Karpas-422 (cell line): ENCODE measurements around the gene SUPT3H. TPM values are rescaled to one million over a fixed set of nuclear protein-coding genes. Genes with fewer than 3 reads are reported as not detected.

Source experiments
- DNase-seq: peaks from one replicate; pipeline ENCODE4 v3.0.0-alpha.2; 2015
- H2AFZ ChIP-seq: fragments of 200-600 bp; sonication (generic); 2 replicates; pipeline ENCODE4 v1.6.1; 2014; ENCODE audit warnings: antibody characterized with exemption, low read length, mixed read lengths
- H3K27ac ChIP-seq: fragments of 200-600 bp; sonication (generic); 2 replicates; pipeline ENCODE4 v1.5.1; 2014; ENCODE audit warnings: mild to moderate bottlenecking, low read length, moderate library complexity
- H3K27me3 ChIP-seq: fragments of 200-600 bp; sonication (generic); 2 replicates; pipeline ENCODE4 v1.6.1; 2014; ENCODE audit warnings: low read length, mixed read lengths
- H3K36me3 ChIP-seq: fragments of 200-600 bp; sonication (generic); 2 replicates; pipeline ENCODE4 v1.6.1; 2014; ENCODE audit warnings: low read length, mixed read lengths; ENCODE audit not compliant: insufficient read depth
- H3K4me1 ChIP-seq: fragments of 200-600 bp; sonication (generic); 2 replicates; pipeline ENCODE4 v1.6.1; 2014; ENCODE audit warnings: mild to moderate bottlenecking, low read length, mixed read lengths
- H3K4me2 ChIP-seq: fragments of 200-600 bp; sonication (generic); 2 replicates; pipeline ENCODE4 v1.6.1; 2014; ENCODE audit warnings: low read length, low read depth, mild to moderate bottlenecking; ENCODE audit not compliant: poor library complexity, severe bottlenecking
- H3K4me3 ChIP-seq: fragments of 200-600 bp; sonication (generic); 2 replicates; pipeline ENCODE4 v1.5.1; 2014; ENCODE audit warnings: mild to moderate bottlenecking, antibody characterized with exemption, low read length, mixed read lengths
- H3K79me2 ChIP-seq: fragments of 200-600 bp; sonication (generic); 2 replicates; pipeline ENCODE4 v1.6.1; 2014; ENCODE audit warnings: mild to moderate bottlenecking, low read length, mixed read lengths
- H3K9ac ChIP-seq: fragments of 200-600 bp; sonication (generic); 2 replicates; pipeline ENCODE4 v1.6.0; 2014; ENCODE audit warnings: low read length
- H3K9me2 ChIP-seq: fragments of 200-600 bp; sonication (generic), shearing (Covaris generic); replicated peaks from 2 replicates; pipeline ENCODE4 v1.6.0; 2014; ENCODE audit warnings: mild to moderate bottlenecking, low read length, moderate library complexity; ENCODE audit not compliant: insufficient read depth
- H3K9me3 ChIP-seq: fragments of 300-700, 200-600 bp; sonication (generic); 2 replicates; pipeline ENCODE4 v1.6.1; 2014; ENCODE audit warnings: low read length, mixed read lengths
- H4K20me1 ChIP-seq: fragments of 200-600 bp; sonication (generic); 2 replicates; pipeline ENCODE4 v1.6.1; 2014; ENCODE audit warnings: mild to moderate bottlenecking, antibody characterized with exemption, low read length, low read depth; ENCODE audit not compliant: insufficient read depth
- total RNA-seq: library from RNA; depleted of rRNA; stranded (reverse); fragments of >200 nt; shearing (Covaris generic); gene quantifications from 2 replicates; pipeline ENCODE4 v1.2.3, GENCODE V29; 2014; ENCODE audit warnings: low replicate concordance

Gene SUPT3H
- total RNA-seq, 1 experiment from 2014 or later: 2.6 TPM

GRCh38 chr6:44851176-44851575 lies 526.6 kb downstream of the SUPT3H start:
- no peaks in the 10 kb centered on the region for H3K36me3 ChIP-seq
- no peaks in the 10 kb centered on the region for H3K4me1 ChIP-seq
- H3K9ac ChIP-seq: no peak overlapping the region
- H3K4me2 ChIP-seq: no peak overlapping the region
- no peak overlapping the region for H3K4me3 ChIP-seq
- H2AFZ ChIP-seq: no peak overlapping the region
- H3K27ac ChIP-seq: no peak overlapping the region
- H3K9me2 ChIP-seq: no peaks in the 10 kb centered on the region
- DNase-seq: no peak
- H3K9me3 ChIP-seq: no peaks in the 10 kb centered on the region
- no peaks in the 10 kb centered on the region for H4K20me1 ChIP-seq
- H3K27me3 ChIP-seq: no peaks in the 10 kb centered on the region
- no peaks in the 10 kb centered on the region for H3K79me2 ChIP-seq

- H3K9me2 ChIP-seq: no peaks in the 10 kb centered on the region
- H4K20me1 ChIP-seq: no peaks in the 10 kb centered on the region
Measured at GRCh38 chr6:44850312-44850711, 527.4 kb downstream of the SUPT3H start.

GRCh38 chr6:44849806-44850205 lies 527.9 kb downstream of the SUPT3H start:
- Histone ChIP-seq H3K4me1 (no peaks in the 10 kb centered on the region), H3K36me3 (no peaks in the 10 kb centered on the region), H3K4me3 (no peak overlapping the region), H4K20me1 (no peaks in the 10 kb centered on the region), H3K4me2 (no peak overlapping the region), H3K9ac (no peak overlapping the region), H2AFZ (no peak overlapping the region), H3K27ac (no peak overlapping the region), H3K27me3 (no peaks in the 10 kb centered on the region), H3K79me2 (no peaks in the 10 kb centered on the region), H3K9me2 (no peaks in the 10 kb centered on the region), H3K9me3 (no peaks in the 10 kb centered on the region)
- no peak for DNase-seq

More at GRCh38 chr6:44850312-44850711, 527.4 kb downstream of the SUPT3H start:
- Histone ChIP-seq H3K79me2 (no peaks in the 10 kb centered on the region), H3K4me2 (no peak overlapping the region), H2AFZ (no peak overlapping the region), H3K36me3 (no peaks in the 10 kb centered on the region), H3K9me3 (no peaks in the 10 kb centered on the region), H3K4me3 (no peak overlapping the region), H3K4me1 (no peaks in the 10 kb centered on the region), H3K27ac (no peak overlapping the region), H3K27me3 (no peaks in the 10 kb centered on the region), H3K9ac (no peak overlapping the region)
- DNase-seq: no peak

- H3K4me2 ChIP-seq: no peak overlapping the region
- H3K9me3 ChIP-seq: no peaks in the 10 kb centered on the region
- H3K9ac ChIP-seq: no peak overlapping the region
- H3K36me3 ChIP-seq: no peaks in the 10 kb centered on the region
- no peak overlapping the region for H3K27ac ChIP-seq
- no peaks in the 10 kb centered on the region for H4K20me1 ChIP-seq
- no peaks in the 10 kb centered on the region for H3K4me1 ChIP-seq
- no peaks in the 10 kb centered on the region for H3K9me2 ChIP-seq
- no peak overlapping the region for H3K4me3 ChIP-seq
- H2AFZ ChIP-seq: no peak overlapping the region
- H3K79me2 ChIP-seq: no peaks in the 10 kb centered on the region
- DNase-seq: no peak
- H3K27me3 ChIP-seq: no peaks in the 10 kb centered on the region
Measured at GRCh38 chr6:44843734-44844133, 534.0 kb downstream of the SUPT3H start.

GRCh38 chr6:44842616-44843015 lies 535.1 kb downstream of the SUPT3H start:
- Histone ChIP-seq H3K9me3 (no peaks in the 10 kb centered on the region), H3K4me1 (no peaks in the 10 kb centered on the region)
- no peak for DNase-seq

GRCh38 chr6:44841829-44842228 lies 535.9 kb downstream of the SUPT3H start:
- no peaks in the 10 kb centered on the region for H3K27me3 ChIP-seq

More at GRCh38 chr6:44842616-44843015, 535.1 kb downstream of the SUPT3H start:
- Histone ChIP-seq H3K36me3 (no peaks in the 10 kb centered on the region), H3K9me2 (no peaks in the 10 kb centered on the region), H3K9ac (no peak overlapping the region), H3K4me2 (no peak overlapping the region), H4K20me1 (no peaks in the 10 kb centered on the region), H2AFZ (no peak overlapping the region), H3K27ac (no peak overlapping the region), H3K4me3 (no peak overlapping the region), H3K79me2 (no peaks in the 10 kb centered on the region), H3K27me3 (no peaks in the 10 kb centered on the region)

GRCh38 chr6:44837741-44838140 lies 540.0 kb downstream of the SUPT3H start:
- Histone ChIP-seq H3K27ac (no peak overlapping the region), H4K20me1 (no peaks in the 10 kb centered on the region), H3K79me2 (no peaks in the 10 kb centered on the region), H3K27me3 (no peaks in the 10 kb centered on the region), H3K36me3 (no peaks in the 10 kb centered on the region), H3K9me2 (no peaks in the 10 kb centered on the region), H2AFZ (no peak overlapping the region), H3K4me1 (no peaks in the 10 kb centered on the region), H3K9ac (no peak overlapping the region), H3K4me2 (no peak overlapping the region), H3K9me3 (no peaks in the 10 kb centered on the region), H3K4me3 (no peak overlapping the region)
- no peak for DNase-seq

More at GRCh38 chr6:44841829-44842228, 535.9 kb downstream of the SUPT3H start:
- Histone ChIP-seq H3K79me2 (no peaks in the 10 kb centered on the region), H3K9me3 (no peaks in the 10 kb centered on the region), H3K36me3 (no peaks in the 10 kb centered on the region), H4K20me1 (no peaks in the 10 kb centered on the region), H3K27ac (no peak overlapping the region), H3K4me3 (no peak overlapping the region), H3K4me2 (no peak overlapping the region), H3K9me2 (no peaks in the 10 kb centered on the region), H3K9ac (no peak overlapping the region), H3K4me1 (no peaks in the 10 kb centered on the region), H2AFZ (no peak overlapping the region)
- DNase-seq: no peak

- H3K27me3 ChIP-seq: no peaks in the 10 kb centered on the region
- no peaks in the 10 kb centered on the region for H3K4me1 ChIP-seq
Measured at GRCh38 chr6:44837255-44837654, 540.5 kb downstream of the SUPT3H start.

GRCh38 chr6:44833248-44833647 lies 544.5 kb downstream of the SUPT3H start:
- Histone ChIP-seq H2AFZ (no peak overlapping the region), H3K79me2 (no peaks in the 10 kb centered on the region), H4K20me1 (no peaks in the 10 kb centered on the region), H3K4me3 (no peak overlapping the region), H3K9me2 (no peaks in the 10 kb centered on the region), H3K9ac (no peak overlapping the region), H3K27me3 (no peaks in the 10 kb centered on the region), H3K4me2 (no peak overlapping the region), H3K36me3 (no peaks in the 10 kb centered on the region), H3K9me3 (no peaks in the 10 kb centered on the region), H3K4me1 (no peaks in the 10 kb centered on the region), H3K27ac (no peak overlapping the region)
- DNase-seq: no peak

More at GRCh38 chr6:44837255-44837654, 540.5 kb downstream of the SUPT3H start:
- H3K36me3 ChIP-seq: no peaks in the 10 kb centered on the region
- no peaks in the 10 kb centered on the region for H4K20me1 ChIP-seq
- no peak overlapping the region for H3K27ac ChIP-seq
- no peak overlapping the region for H3K9ac ChIP-seq
- no peaks in the 10 kb centered on the region for H3K79me2 ChIP-seq
- no peak for DNase-seq
- H3K4me2 ChIP-seq: no peak overlapping the region
- no peak overlapping the region for H3K4me3 ChIP-seq
- no peaks in the 10 kb centered on the region for H3K9me2 ChIP-seq
- H3K9me3 ChIP-seq: no peaks in the 10 kb centered on the region
- H2AFZ ChIP-seq: no peak overlapping the region
